ENCODE data around the gene FAF1.

DNA sequence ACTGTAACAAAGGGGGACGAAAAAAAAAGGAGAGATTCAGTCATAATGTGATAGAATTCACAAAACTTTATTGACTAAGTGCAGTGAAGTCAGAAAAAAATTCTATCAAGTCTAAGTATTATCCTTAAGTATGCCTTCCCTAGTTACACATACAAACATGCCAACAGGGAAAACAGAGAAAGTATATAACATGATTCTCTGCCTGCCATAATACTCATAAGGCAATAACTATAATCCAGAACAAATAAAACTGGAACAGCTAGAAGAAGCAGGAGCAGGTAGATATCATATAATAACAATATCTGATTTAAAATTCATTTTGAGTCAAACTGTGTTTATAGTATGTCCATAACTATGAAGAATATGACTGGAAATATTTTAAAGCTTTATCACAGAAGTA lies 184.3 kb downstream of the FAF1 start:
- TF ChIP-seq, protein P1, sequence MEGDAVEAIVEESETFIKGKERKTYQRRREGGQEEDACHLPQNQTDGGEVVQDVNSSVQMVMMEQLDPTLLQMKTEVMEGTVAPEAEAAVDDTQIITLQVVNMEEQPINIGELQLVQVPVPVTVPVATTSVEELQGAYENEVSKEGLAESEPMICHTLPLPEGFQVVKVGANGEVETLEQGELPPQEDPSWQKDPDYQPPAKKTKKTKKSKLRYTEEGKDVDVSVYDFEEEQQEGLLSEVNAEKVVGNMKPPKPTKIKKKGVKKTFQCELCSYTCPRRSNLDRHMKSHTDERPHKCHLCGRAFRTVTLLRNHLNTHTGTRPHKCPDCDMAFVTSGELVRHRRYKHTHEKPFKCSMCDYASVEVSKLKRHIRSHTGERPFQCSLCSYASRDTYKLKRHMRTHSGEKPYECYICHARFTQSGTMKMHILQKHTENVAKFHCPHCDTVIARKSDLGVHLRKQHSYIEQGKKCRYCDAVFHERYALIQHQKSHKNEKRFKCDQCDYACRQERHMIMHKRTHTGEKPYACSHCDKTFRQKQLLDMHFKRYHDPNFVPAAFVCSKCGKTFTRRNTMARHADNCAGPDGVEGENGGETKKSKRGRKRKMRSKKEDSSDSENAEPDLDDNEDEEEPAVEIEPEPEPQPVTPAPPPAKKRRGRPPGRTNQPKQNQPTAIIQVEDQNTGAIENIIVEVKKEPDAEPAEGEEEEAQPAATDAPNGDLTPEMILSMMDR (IDR thresholded peaks at IDR 0.05): no peak
- TF ChIP-seq POLR2AphosphoS5 (IDR thresholded peaks at IDR 0.05) (no peak), EP300 (IDR thresholded peaks at IDR 0.05) (no peak), POLR2A (IDR thresholded peaks at IDR 0.05; ENCODE audit: low read depth) (no peak)

Measured in esophagus muscularis mucosa (tissue), 4 donors.